ENCODE results near the gene KPNA2. TPM values are rescaled to one million over a fixed set of nuclear protein-coding genes. Genes with fewer than 3 reads are reported as not detected.
A peak's percentile ranks its signal among the peaks of the same experiment; 100 is the strongest.
"Not testable (repeated sequence)": the region's sequence is repeated elsewhere in the genome, so short reads cannot be mapped to it uniquely, and the experiment has no call there.

The KPNA2 gene
- total and polyA plus RNA-seq, 7 donors, result 11.4 to 38.4 (median 20.1) TPM

- Histone ChIP-seq H3K4me3 (peak overlapping the region; percentile 83), H3K9me3 (no peaks in the 10 kb centered on the region), H3K36me3 (ENCODE audit: insufficient read depth in 1 of 2, low read depth in 1 of 2) (no peaks in the 10 kb centered on the region), H3K27me3 (ENCODE audit: insufficient read depth in 3 of 3, low read length in 2 of 3) (no peaks in the 10 kb centered on the region), H3K4me1 (peaks cover 6% of the 10 kb centered on the region), H3K27ac (peak overlapping the region; percentile 84)
- DNase-seq (peak; percentile 94 to 97), ATAC-seq (peak; percentile 98 to 99 (median 98))
- TF ChIP-seq CTCF (IDR thresholded peaks at IDR 0.05), result peak; percentile 51
- intact Hi-C loops (cut with DNase I), result loop anchor here in 1 of 2 donors (1.0 kb wide), 1 partner anchor 27 kb away; no protein-coding TSS in a partner anchor
- 0 to 1% (median 1%) methylated on average over 51 of the region's 51 CpGs for WGBS, 3 donors
Measured at GRCh38 chr17:68019675-68020408, 15.7 kb upstream of the KPNA2 start.

GRCh38 chr17:68020409-68020756 lies 15.2 kb upstream of the KPNA2 start:
- intact Hi-C loops (cut with DNase I), result loop anchor here in 1 of 2 donors (1.0 kb wide), 1 partner anchor 27 kb away; no protein-coding TSS in a partner anchor
- ATAC-seq, result peak in 1 of 4 donors; percentile 31

GRCh38 chr17:68020791-68021190 lies 14.7 kb upstream of the KPNA2 start:
- not testable (repeated sequence) for H3K9me3 ChIP-seq; DNase-seq; H3K36me3 ChIP-seq (ENCODE audit: insufficient read depth in 1 of 2, low read depth in 1 of 2); ATAC-seq; H3K27me3 ChIP-seq (ENCODE audit: insufficient read depth in 3 of 3, low read length in 2 of 3); H3K4me1 ChIP-seq
- peak overlapping the region; percentile 84 for H3K27ac ChIP-seq
- intact Hi-C loops (cut with DNase I), result loop anchor here in 1 of 2 donors (1.0 kb wide), 1 partner anchor 27 kb away; no protein-coding TSS in a partner anchor
- WGBS, 3 donors, result 77 to 79% (median 78%) methylated on average over 13 of the region's 13 CpGs
- peak overlapping the region; percentile 83 for H3K4me3 ChIP-seq

More at GRCh38 chr17:68020409-68020756, 15.2 kb upstream of the KPNA2 start:
- DNase-seq, result no peak
- Histone ChIP-seq H3K27ac (peak overlapping the region; percentile 84), H3K36me3 (ENCODE audit: insufficient read depth in 1 of 2, low read depth in 1 of 2) (no peaks in the 10 kb centered on the region), H3K9me3 (no peaks in the 10 kb centered on the region), H3K27me3 (ENCODE audit: insufficient read depth in 3 of 3, low read length in 2 of 3) (no peaks in the 10 kb centered on the region), H3K4me1 (peaks cover 6% of the 10 kb centered on the region), H3K4me3 (peak overlapping the region; percentile 83)
- no peak for TF ChIP-seq CTCF (IDR thresholded peaks at IDR 0.05)
- 1 to 2% (median 1%) methylated on average over 12 of the region's 12 CpGs for WGBS, 3 donors

GRCh38 chr17:68021963-68022362 lies 13.6 kb upstream of the KPNA2 start:
- 86 to 88% (median 86%) methylated on average over 8 of the region's 8 CpGs for WGBS, 3 donors
- DNase-seq (no peak), ATAC-seq (no peak)
- H3K36me3 ChIP-seq (ENCODE audit: insufficient read depth in 1 of 2, low read depth in 1 of 2), result no peaks in the 10 kb centered on the region
- TF ChIP-seq CTCF (IDR thresholded peaks at IDR 0.05), result no peak
- H3K27me3 ChIP-seq (ENCODE audit: insufficient read depth in 3 of 3, low read length in 2 of 3), result no peaks in the 10 kb centered on the region
- no peaks in the 10 kb centered on the region for H3K9me3 ChIP-seq
- intact Hi-C loops (cut with DNase I), result no loop called here
- H3K4me3 ChIP-seq, result no peak overlapping the region
- H3K4me1 ChIP-seq, result peaks cover 6% of the 10 kb centered on the region
- no peak overlapping the region for H3K27ac ChIP-seq

GRCh38 chr17:68022547-68022946 lies 13.0 kb upstream of the KPNA2 start:
- H3K9me3 ChIP-seq; H3K4me1 ChIP-seq; DNase-seq; intact Hi-C loops (cut with DNase I); H3K27me3 ChIP-seq (ENCODE audit: insufficient read depth in 3 of 3, low read length in 2 of 3); H3K4me3 ChIP-seq; H3K36me3 ChIP-seq (ENCODE audit: insufficient read depth in 1 of 2, low read depth in 1 of 2); H3K27ac ChIP-seq; ATAC-seq: not testable (repeated sequence)
- WGBS, 3 donors, result 94 to 95% (median 95%) methylated on average over 15 of the region's 15 CpGs
